MM.1S (cell line): ENCODE measurements around the gene HIF1A.

Experiments used
- CTCF ChIP-seq: fragments of 300-600 bp; sonication (generic); IDR thresholded peaks from 2 replicates; pipeline ENCODE4 v1.5.1; 2016; ENCODE audit warnings: antibody characterized with exemption, low read length, mixed read lengths
- EZH2 ChIP-seq: fragments of 300-600 bp; sonication (generic); optimal IDR thresholded peaks from 2 replicates; pipeline ENCODE3; 2017; ENCODE audit warnings: low read depth, mild to moderate bottlenecking, antibody characterized with exemption, low read length, mixed read lengths

DNA sequence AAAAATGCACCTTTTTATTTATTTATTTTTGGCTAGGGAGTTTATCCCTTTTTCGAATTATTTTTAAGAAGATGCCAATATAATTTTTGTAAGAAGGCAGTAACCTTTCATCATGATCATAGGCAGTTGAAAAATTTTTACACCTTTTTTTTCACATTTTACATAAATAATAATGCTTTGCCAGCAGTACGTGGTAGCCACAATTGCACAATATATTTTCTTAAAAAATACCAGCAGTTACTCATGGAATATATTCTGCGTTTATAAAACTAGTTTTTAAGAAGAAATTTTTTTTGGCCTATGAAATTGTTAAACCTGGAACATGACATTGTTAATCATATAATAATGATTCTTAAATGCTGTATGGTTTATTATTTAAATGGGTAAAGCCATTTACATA is 52.0 kb downstream of the HIF1A start:
- TF ChIP-seq CTCF: no peak
- no peak for TF ChIP-seq EZH2
